Measurements from ENCODE around the gene COQ8A. TPM values are rescaled to one million over a fixed set of nuclear protein-coding genes. Genes with fewer than 3 reads are reported as not detected.

The COQ8A gene
- total and polyA plus RNA-seq, 7 experiments from 2014 or later = 34.1 to 83.4 (median 66.3) TPM

DNA sequence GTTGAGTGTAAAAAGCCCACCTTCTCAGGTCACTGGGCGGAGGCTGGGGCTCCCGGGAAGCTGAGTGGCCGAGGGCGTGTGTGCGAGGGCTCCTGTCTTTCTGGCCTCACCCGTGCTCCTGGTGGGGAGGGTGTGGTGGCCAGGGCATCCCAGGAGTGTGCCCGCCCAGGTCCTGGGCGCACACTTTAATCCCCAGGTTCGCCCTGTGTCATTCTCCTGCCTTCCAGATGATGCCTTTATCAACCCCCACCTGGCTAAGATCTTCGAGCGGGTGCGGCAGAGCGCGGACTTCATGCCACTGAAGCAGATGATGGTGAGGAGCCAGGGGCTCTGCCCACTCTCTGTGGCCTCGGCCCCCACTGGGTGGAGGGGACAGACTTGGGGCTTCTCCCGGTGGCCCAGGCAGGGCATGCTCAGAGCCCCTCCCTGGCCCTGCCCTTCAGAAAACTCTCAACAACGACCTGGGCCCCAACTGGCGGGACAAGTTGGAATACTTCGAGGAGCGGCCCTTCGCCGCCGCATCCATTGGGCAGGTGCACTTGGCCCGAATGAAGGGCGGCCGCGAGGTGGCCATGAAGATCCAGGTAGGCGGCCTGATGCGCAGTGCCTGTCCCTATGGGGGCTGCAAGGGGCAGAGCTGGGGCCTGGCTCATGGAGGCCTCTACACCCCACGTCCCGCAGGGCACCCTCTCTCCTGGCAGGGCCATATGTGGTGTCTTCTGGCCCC is 42.5 kb downstream of the COQ8A start:
- intact Hi-C loops (cut with micrococcal nuclease) = no loop called here
- Histone ChIP-seq H3K4me3 (ENCODE audit: low read length) (no peak overlapping the region), H3K9me3 (ENCODE audit: control insufficient read depth in 2 of 3, low read length in 3 of 3) (no peaks in the 10 kb centered on the region), H3K27ac (ENCODE audit: low read depth, low read length) (no peak overlapping the region), H3K4me1 (ENCODE audit: control insufficient read depth in 2 of 2, insufficient read depth in 2 of 2, low read length in 2 of 2) (no peaks in the 10 kb centered on the region), H3K36me3 (ENCODE audit: control insufficient read depth in 2 of 3, insufficient read depth in 3 of 3, low read length in 3 of 3) (peaks cover 0 to 94% (median 0%) of the 10 kb centered on the region in 3 experiments), H3K27me3 (ENCODE audit: control insufficient read depth in 2 of 2, insufficient read depth in 2 of 2, low read length in 2 of 2) (no peaks in the 10 kb centered on the region)
- peaks cover 8 to 26% (median 16%) of the 10 kb centered on the region in 5 donors for H3K36me3 Mint-ChIP-seq
- ChIA-PET CTCF (no interaction called here), POLR2A (no interaction called here)
- no peaks in the 10 kb centered on the region for H3K9me3 Mint-ChIP-seq
- H3K4me1 Mint-ChIP-seq = peaks cover 0 to 11% (median 0%) of the 10 kb centered on the region in 7 donors
- no peaks in the 10 kb centered on the region for H3K27me3 Mint-ChIP-seq
- DNase-seq (no peak), ATAC-seq (no peak)
- H3K27ac Mint-ChIP-seq = no peak overlapping the region
- H3K4me3 Mint-ChIP-seq = no peak overlapping the region

- ChIA-PET CTCF (no interaction called here), POLR2A (no interaction called here)
- Mint-ChIP-seq H3K9me3 (no peaks in the 10 kb centered on the region), H3K36me3 (peaks cover 3 to 26% (median 17%) of the 10 kb centered on the region in 5 donors), H3K4me3 (no peak overlapping the region), H3K4me1 (peaks cover 0 to 11% (median 0%) of the 10 kb centered on the region in 7 donors), H3K27me3 (no peaks in the 10 kb centered on the region), H3K27ac (no peak overlapping the region)
- no peak overlapping the region for H3K27ac ChIP-seq (ENCODE audit: low read depth, low read length)
- no peaks in the 10 kb centered on the region for H3K4me1 ChIP-seq (ENCODE audit: control insufficient read depth in 2 of 2, insufficient read depth in 2 of 2, low read length in 2 of 2)
- ATAC-seq (no peak), DNase-seq (no peak)
- intact Hi-C loops (cut with micrococcal nuclease) = no loop called here
- peaks cover 0 to 86% (median 0%) of the 10 kb centered on the region in 3 experiments for H3K36me3 ChIP-seq (ENCODE audit: control insufficient read depth in 2 of 3, insufficient read depth in 3 of 3, low read length in 3 of 3)
- H3K27me3 ChIP-seq (ENCODE audit: control insufficient read depth in 2 of 2, insufficient read depth in 2 of 2, low read length in 2 of 2) = no peaks in the 10 kb centered on the region
- no peak overlapping the region for H3K4me3 ChIP-seq (ENCODE audit: low read length)
- no peaks in the 10 kb centered on the region for H3K9me3 ChIP-seq (ENCODE audit: control insufficient read depth in 2 of 3, low read length in 3 of 3)
These were observed 43.3 kb downstream of the COQ8A start for GRCh38 chr1:226983247-226983991.

- H3K27ac ChIP-seq (ENCODE audit: low read depth, low read length) = no peak overlapping the region
- H3K27me3 ChIP-seq (ENCODE audit: control insufficient read depth in 2 of 2, insufficient read depth in 2 of 2, low read length in 2 of 2) = no peaks in the 10 kb centered on the region
- intact Hi-C loops (cut with micrococcal nuclease) = no loop called here
- H3K9me3 ChIP-seq (ENCODE audit: control insufficient read depth in 2 of 3, low read length in 3 of 3) = no peaks in the 10 kb centered on the region
- no peaks in the 10 kb centered on the region for H3K27me3 Mint-ChIP-seq
- H3K36me3 ChIP-seq (ENCODE audit: control insufficient read depth in 2 of 3, insufficient read depth in 3 of 3, low read length in 3 of 3) = peaks cover 0 to 80% (median 0%) of the 10 kb centered on the region in 3 experiments
- H3K4me3 Mint-ChIP-seq = no peak overlapping the region
- no peak overlapping the region for H3K4me3 ChIP-seq (ENCODE audit: low read length)
- H3K27ac Mint-ChIP-seq = peak overlapping the region in 1 of 9 donors; percentile 12
- POLR2A ChIA-PET = no interaction called here
- H3K4me1 Mint-ChIP-seq = peaks cover 0 to 11% (median 4%) of the 10 kb centered on the region in 7 donors
- peaks cover 3 to 26% (median 17%) of the 10 kb centered on the region in 5 donors for H3K36me3 Mint-ChIP-seq
- no peak for ATAC-seq
- CTCF ChIA-PET = no interaction called here
- no peak for DNase-seq
- H3K9me3 Mint-ChIP-seq = no peaks in the 10 kb centered on the region
- peaks cover 0 to 2% of the 10 kb centered on the region in 2 donors for H3K4me1 ChIP-seq (ENCODE audit: control insufficient read depth in 2 of 2, insufficient read depth in 2 of 2, low read length in 2 of 2)
These were observed 43.9 kb downstream of the COQ8A start for GRCh38 chr1:226983992-226984364.

GRCh38 chr1:226984521-226985238 is 44.6 kb downstream of the COQ8A start:
- H3K36me3 ChIP-seq (ENCODE audit: control insufficient read depth in 2 of 3, insufficient read depth in 3 of 3, low read length in 3 of 3) = peaks cover 0 to 75% (median 0%) of the 10 kb centered on the region in 3 experiments
- H3K4me3 Mint-ChIP-seq = no peak overlapping the region
- peaks cover 3 to 26% (median 17%) of the 10 kb centered on the region in 5 donors for H3K36me3 Mint-ChIP-seq

DNA sequence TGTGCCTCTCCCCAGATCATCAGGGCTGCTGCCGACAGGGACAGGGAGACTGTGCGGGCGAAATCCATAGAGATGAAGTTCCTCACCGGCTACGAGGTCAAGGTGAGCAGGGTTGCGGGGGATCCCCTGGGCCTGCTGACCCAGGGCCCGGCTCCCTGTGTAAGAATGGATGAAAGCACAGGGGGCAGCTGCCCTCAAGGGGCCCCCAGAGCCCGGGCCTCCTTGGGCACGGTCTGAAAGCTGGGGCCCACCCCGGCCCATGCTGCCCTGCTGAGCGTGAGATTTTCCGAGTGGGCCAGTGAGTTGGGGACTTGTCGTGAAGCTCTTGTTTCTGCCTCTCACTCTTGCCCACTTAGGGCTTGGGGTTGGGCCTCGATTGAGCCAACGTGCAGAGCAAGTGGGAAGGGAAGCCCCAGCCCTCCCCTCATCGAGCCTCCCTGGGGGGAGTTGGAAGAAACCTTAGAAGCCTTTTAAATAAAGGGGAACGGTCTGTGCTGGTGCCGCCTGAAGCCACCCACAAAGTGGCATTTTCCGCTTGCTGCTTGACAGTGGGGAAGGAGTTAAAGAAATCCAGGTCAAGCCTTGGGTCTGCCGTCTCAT is 45.2 kb downstream of the COQ8A start:
- Histone ChIP-seq H3K36me3 (ENCODE audit: control insufficient read depth in 2 of 3, insufficient read depth in 3 of 3, low read length in 3 of 3) (peaks cover 0 to 70% (median 0%) of the 10 kb centered on the region in 3 experiments), H3K9me3 (ENCODE audit: control insufficient read depth in 2 of 3, low read length in 3 of 3) (no peaks in the 10 kb centered on the region), H3K4me1 (ENCODE audit: control insufficient read depth in 2 of 2, insufficient read depth in 2 of 2, low read length in 2 of 2) (peaks cover 0 to 4% of the 10 kb centered on the region in 2 donors), H3K27ac (ENCODE audit: low read depth, low read length) (no peak overlapping the region), H3K4me3 (ENCODE audit: low read length) (no peak overlapping the region), H3K27me3 (ENCODE audit: control insufficient read depth in 2 of 2, insufficient read depth in 2 of 2, low read length in 2 of 2) (no peaks in the 10 kb centered on the region)
- DNase-seq = no peak
- Mint-ChIP-seq H3K4me1 (peaks cover 11 to 23% (median 15%) of the 10 kb centered on the region in 7 donors), H3K4me3 (no peak overlapping the region), H3K9me3 (no peaks in the 10 kb centered on the region), H3K27me3 (no peaks in the 10 kb centered on the region), H3K27ac (no peak overlapping the region), H3K36me3 (peaks cover 3 to 26% (median 17%) of the 10 kb centered on the region in 5 donors)
- ChIA-PET CTCF (no interaction called here), POLR2A (no interaction called here)
- intact Hi-C loops (cut with micrococcal nuclease) = loop anchor here in 1 of 2 donors (5.0 kb wide), 1 partner anchor 43 kb away; the partner anchor contains the start of gene COQ8A
- ATAC-seq = no peak

More at GRCh38 chr1:226984521-226985238, 44.6 kb downstream of the COQ8A start:
- no peak overlapping the region for H3K4me3 ChIP-seq (ENCODE audit: low read length)
- ChIA-PET POLR2A (no interaction called here), CTCF (no interaction called here)
- no peaks in the 10 kb centered on the region for H3K9me3 ChIP-seq (ENCODE audit: control insufficient read depth in 2 of 3, low read length in 3 of 3)
- no peak for ATAC-seq
- peaks cover 4 to 17% (median 10%) of the 10 kb centered on the region in 7 donors for H3K4me1 Mint-ChIP-seq
- H3K27me3 ChIP-seq (ENCODE audit: control insufficient read depth in 2 of 2, insufficient read depth in 2 of 2, low read length in 2 of 2) = no peaks in the 10 kb centered on the region
- no peak overlapping the region for H3K27ac ChIP-seq (ENCODE audit: low read depth, low read length)
- H3K4me1 ChIP-seq (ENCODE audit: control insufficient read depth in 2 of 2, insufficient read depth in 2 of 2, low read length in 2 of 2) = peaks cover 0 to 4% of the 10 kb centered on the region in 2 donors
- intact Hi-C loops (cut with micrococcal nuclease) = loop anchor here in 1 of 2 donors (5.0 kb wide), 1 partner anchor 42 kb away; the partner anchor contains the start of gene COQ8A
- no peaks in the 10 kb centered on the region for H3K27me3 Mint-ChIP-seq
- DNase-seq = no peak
- H3K9me3 Mint-ChIP-seq = no peaks in the 10 kb centered on the region
- H3K27ac Mint-ChIP-seq = peak overlapping the region in 3 of 9 donors; percentile 17 to 52 (median 46)

DNA sequence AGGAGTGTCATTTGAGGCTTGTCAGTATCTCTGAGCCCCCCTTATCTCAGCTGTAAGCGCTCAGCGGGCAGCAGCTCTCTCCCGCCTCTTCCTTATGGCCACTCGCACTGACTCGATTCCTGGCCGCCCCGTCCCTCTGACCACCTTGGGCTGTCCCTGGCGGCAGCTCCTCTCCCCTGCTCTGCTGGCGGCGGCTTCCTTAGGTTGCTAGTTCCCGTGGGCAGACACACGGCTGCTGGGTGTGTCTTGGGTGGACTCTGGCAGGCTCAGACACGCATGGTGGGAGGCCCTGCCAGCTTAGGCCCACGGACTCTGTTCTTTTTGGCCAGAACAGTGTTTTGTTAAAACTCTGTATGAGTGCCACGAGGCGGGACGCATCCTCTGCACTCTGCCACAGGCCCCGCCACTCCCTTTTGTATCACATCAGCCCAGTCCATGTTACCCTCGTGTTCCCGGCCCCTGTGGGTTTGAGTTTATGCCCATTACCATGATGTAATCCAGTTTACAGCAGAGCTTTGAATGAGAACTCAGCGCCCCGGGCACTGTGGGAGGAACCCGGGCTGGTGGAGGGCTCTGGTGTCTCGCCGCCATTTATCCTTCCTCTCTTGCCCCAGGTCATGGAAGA is 45.9 kb downstream of the COQ8A start:
- Mint-ChIP-seq H3K27me3 (no peaks in the 10 kb centered on the region), H3K9me3 (no peaks in the 10 kb centered on the region), H3K4me1 (peaks cover 13 to 28% (median 16%) of the 10 kb centered on the region in 7 donors), H3K4me3 (no peak overlapping the region), H3K36me3 (peaks cover 3 to 26% (median 17%) of the 10 kb centered on the region in 5 donors), H3K27ac (peak overlapping the region in 2 of 9 donors; percentile 17 to 40)
- Histone ChIP-seq H3K27me3 (ENCODE audit: control insufficient read depth in 2 of 2, insufficient read depth in 2 of 2, low read length in 2 of 2) (no peaks in the 10 kb centered on the region), H3K4me1 (ENCODE audit: control insufficient read depth in 2 of 2, insufficient read depth in 2 of 2, low read length in 2 of 2) (peaks cover 0 to 4% of the 10 kb centered on the region in 2 donors), H3K4me3 (ENCODE audit: low read length) (no peak overlapping the region), H3K9me3 (ENCODE audit: control insufficient read depth in 2 of 3, low read length in 3 of 3) (no peaks in the 10 kb centered on the region), H3K27ac (ENCODE audit: low read depth, low read length) (no peak overlapping the region), H3K36me3 (ENCODE audit: control insufficient read depth in 2 of 3, insufficient read depth in 3 of 3, low read length in 3 of 3) (peaks cover 0 to 63% (median 0%) of the 10 kb centered on the region in 3 experiments)
- ATAC-seq (no peak), DNase-seq (no peak)
- intact Hi-C loops (cut with micrococcal nuclease) = loop anchor here in 1 of 2 donors (5.0 kb wide), 1 partner anchor 44 kb away; the partner anchor contains the start of gene COQ8A
- CTCF ChIA-PET = no interaction called here
- POLR2A ChIA-PET = no interaction called here
